Natural killer cell (primary cell): Measurements from ENCODE around the gene FBXO15. TPM values are rescaled to one million over a fixed set of nuclear protein-coding genes. Genes with fewer than 3 reads are reported as not detected.
A peak's percentile ranks its signal among the peaks of the same experiment; 100 is the strongest.

Experiments
- ATAC-seq, 3 donors: fragments of 150-1000 bp in 2 of 3; fragments of 200-7000 bp in 1 of 3; cut with Tn5 transposase; 1 replicate in 1 of 3; 2 replicates in 2 of 3; pipeline ENCODE4 v1.10.0; 2021; ENCODE audit warnings: mild to moderate bottlenecking in 2 of 3, moderate library complexity in 2 of 3
- DNase-seq, 2 donors: peaks; one replicate each; pipeline versions ENCODE4 v3.0.0 to v3.0.0-alpha.2; 2013 to 2021; ENCODE audit warnings: mixed read lengths in 1 of 2
- H3K27ac ChIP-seq: one replicate; pipeline ENCODE4 v1.5.1; 2013; ENCODE audit warnings: mild to moderate bottlenecking, low read length
- H3K27me3 ChIP-seq: one replicate; pipeline ENCODE4 v1.6.1; 2013; ENCODE audit warnings: low read length; ENCODE audit not compliant: control insufficient read depth, insufficient read depth
- H3K36me3 ChIP-seq: one replicate; pipeline ENCODE4 v1.6.1; 2013; ENCODE audit warnings: low read length; ENCODE audit not compliant: control insufficient read depth, insufficient read depth
- H3K4me1 ChIP-seq: one replicate; pipeline ENCODE4 v1.6.1; 2013; ENCODE audit warnings: low read length; ENCODE audit not compliant: control insufficient read depth, insufficient read depth
- H3K4me3 ChIP-seq: one replicate; pipeline ENCODE4 v1.5.1; 2013; ENCODE audit warnings: low read length
- H3K9me3 ChIP-seq: one replicate; pipeline ENCODE4 v1.6.1; 2013; ENCODE audit warnings: low read length; ENCODE audit not compliant: control insufficient read depth, insufficient read depth
- H3K27ac Mint-ChIP-seq, 2 donors: one replicate each; pipeline ENCODE4 v1.8.0; 2022; ENCODE audit warnings: mild to moderate bottlenecking in 2 of 2, mixed read lengths in 2 of 2, moderate library complexity in 1 of 2
- H3K27me3 Mint-ChIP-seq, 2 donors: one replicate each; pipeline ENCODE4 v1.8.0; 2022; ENCODE audit warnings: low read depth in 2 of 2, mixed read lengths in 2 of 2
- H3K36me3 Mint-ChIP-seq: one replicate; pipeline ENCODE4 v1.8.0; 2022; ENCODE audit warnings: mixed read lengths
- H3K4me1 Mint-ChIP-seq, 2 donors: one replicate each; pipeline ENCODE4 v1.8.0; 2022; ENCODE audit warnings: mixed read lengths in 2 of 2
- H3K4me3 Mint-ChIP-seq: one replicate; pipeline ENCODE4 v1.8.0; 2022; ENCODE audit warnings: mild to moderate bottlenecking, moderate library complexity, mixed read lengths
- H3K9me3 Mint-ChIP-seq, 2 donors: one replicate each; pipeline ENCODE4 v1.8.0; 2022; ENCODE audit warnings: mixed read lengths in 2 of 2
- WGBS: methylation state at CpG from one replicate; pipeline ENCODE4 v1.1.7; 2013; ENCODE audit warnings: missing lambda C conversion rate; ENCODE audit not compliant: insufficient coverage; 5-methylcytosine and 5-hydroxymethylcytosine counted together
- intact Hi-C: fragments of 100-400 bp; cut with micrococcal nuclease; formaldehyde crosslinking; loops from one replicate; pipeline ENCODE4 v1.14.2; 2022
- total RNA-seq, 4 donors: library from RNA; stranded (reverse); fragments of 120-200 nt in 1 of 4; gene quantifications; one replicate each; pipeline versions ENCODE4 v1.2.3 to v1.2.4, GENCODE V29; 2013 to 2022
- TF ChIP-seq, protein P1 (sequence below): fragments of 200-600 bp; IDR thresholded peaks from one replicate; pipeline ENCODE4 v1.8.0; 2022; ENCODE audit warnings: antibody characterized with exemption

FBXO15 gene
- total RNA-seq, 3 donors from 2014 or later (not counting 1 experiment from before 2014, with no cell fraction given), result 0.50 to 2.6 (median 0.87) TPM

DNA sequence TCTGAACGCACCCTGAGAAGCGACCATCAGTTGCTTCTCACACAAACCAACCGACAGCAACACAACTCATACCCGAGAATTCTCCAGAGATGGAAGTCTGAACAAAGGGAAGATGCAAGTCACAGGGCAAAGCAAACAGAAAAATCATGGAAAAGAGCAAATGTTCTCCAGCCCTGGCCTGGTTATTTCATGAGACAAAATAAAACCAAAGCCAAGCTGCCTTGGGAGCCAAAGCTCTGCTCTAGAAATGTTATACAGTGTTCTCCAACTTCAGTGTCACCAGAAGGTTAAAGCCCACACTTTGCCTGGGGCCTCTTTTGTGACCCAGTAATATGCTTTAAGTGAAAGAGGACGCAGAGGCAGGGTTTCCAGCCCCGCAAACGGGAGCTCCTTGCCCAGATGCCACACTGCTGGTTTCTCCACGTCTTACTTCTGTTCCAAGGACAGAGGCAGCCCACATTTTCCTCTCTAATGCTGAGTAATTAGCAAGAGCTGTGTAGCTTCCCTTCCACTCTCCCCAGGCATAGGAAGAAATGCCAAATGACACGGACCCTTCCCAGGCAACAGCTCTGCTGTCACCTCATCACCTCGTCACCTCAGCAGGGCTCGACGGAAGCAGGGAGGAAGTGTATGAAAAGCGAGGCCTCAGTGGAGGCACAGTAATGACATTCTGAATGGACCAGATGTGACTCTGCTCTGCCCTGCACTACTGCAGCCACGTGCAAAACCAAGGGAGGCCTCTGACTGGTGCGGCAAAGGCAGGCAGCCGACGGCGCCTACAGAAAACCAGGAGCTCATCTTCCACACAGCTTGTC lies 64.7 kb downstream of the FBXO15 start:
- TF ChIP-seq, protein P1, sequence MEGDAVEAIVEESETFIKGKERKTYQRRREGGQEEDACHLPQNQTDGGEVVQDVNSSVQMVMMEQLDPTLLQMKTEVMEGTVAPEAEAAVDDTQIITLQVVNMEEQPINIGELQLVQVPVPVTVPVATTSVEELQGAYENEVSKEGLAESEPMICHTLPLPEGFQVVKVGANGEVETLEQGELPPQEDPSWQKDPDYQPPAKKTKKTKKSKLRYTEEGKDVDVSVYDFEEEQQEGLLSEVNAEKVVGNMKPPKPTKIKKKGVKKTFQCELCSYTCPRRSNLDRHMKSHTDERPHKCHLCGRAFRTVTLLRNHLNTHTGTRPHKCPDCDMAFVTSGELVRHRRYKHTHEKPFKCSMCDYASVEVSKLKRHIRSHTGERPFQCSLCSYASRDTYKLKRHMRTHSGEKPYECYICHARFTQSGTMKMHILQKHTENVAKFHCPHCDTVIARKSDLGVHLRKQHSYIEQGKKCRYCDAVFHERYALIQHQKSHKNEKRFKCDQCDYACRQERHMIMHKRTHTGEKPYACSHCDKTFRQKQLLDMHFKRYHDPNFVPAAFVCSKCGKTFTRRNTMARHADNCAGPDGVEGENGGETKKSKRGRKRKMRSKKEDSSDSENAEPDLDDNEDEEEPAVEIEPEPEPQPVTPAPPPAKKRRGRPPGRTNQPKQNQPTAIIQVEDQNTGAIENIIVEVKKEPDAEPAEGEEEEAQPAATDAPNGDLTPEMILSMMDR, result no peak
- ATAC-seq (peak in 2 of 3 donors; percentile 29 to 43), DNase-seq (peak in 1 of 2 donors; percentile 57)
- H3K4me3 ChIP-seq, result no peak overlapping the region
- H3K9me3 ChIP-seq, result no peaks in the 10 kb centered on the region
- Mint-ChIP-seq H3K9me3 (no peaks in the 10 kb centered on the region), H3K27ac (peak overlapping the region; percentile 78 to 89), H3K36me3 (no peaks in the 10 kb centered on the region), H3K4me1 (peaks cover 8 to 15% of the 10 kb centered on the region in 2 donors), H3K4me3 (peak overlapping the region; percentile 57), H3K27me3 (peaks cover 0 to 6% of the 10 kb centered on the region in 2 donors)
- H3K36me3 ChIP-seq, result no peaks in the 10 kb centered on the region
- peak overlapping the region; percentile 70 for H3K27ac ChIP-seq
- intact Hi-C loops, result no loop called here
- H3K4me1 ChIP-seq, result peaks cover 12% of the 10 kb centered on the region
- 51% methylated on average over 18 of the region's 18 CpGs for WGBS
- H3K27me3 ChIP-seq, result no peaks in the 10 kb centered on the region

DNA sequence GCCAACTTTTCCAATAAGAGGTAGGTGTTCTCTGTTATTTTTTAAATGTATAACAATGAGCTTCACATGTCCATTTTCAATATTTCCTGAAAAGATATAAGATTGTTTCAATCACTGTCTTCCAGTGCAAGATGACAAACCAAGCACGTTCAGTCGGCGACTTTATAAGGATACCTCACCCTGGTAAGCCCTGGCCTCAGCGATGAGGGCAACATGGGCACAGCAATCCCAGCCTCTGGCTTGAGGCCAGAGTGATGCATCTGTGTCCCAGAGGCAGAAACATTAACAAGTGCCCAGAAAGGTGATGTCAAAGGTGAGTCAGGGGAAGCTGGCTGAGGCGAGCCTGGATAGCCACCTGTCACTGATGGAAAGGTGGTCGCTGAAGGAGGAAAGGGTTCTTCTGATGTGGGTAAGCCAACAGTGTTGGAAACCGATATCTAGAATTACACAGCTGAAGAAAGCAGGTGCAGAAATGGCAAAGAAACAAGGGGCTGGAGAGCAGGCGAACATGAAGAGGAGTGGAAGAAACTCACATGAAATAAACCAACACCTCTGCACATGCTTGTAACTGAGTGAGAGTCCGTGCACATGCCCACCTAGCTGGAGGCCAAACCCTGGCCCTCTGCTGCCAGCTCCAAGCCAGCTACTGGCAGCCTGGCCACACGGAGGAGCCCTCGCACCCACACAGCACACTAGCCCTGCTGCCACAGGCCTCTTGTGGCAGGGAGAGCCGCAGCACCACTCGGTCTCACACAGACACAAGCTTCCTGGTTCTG lies 65.5 kb downstream of the FBXO15 start:
- no peaks in the 10 kb centered on the region for H3K9me3 ChIP-seq
- peak overlapping the region; percentile 78 to 89 for H3K27ac Mint-ChIP-seq
- no peaks in the 10 kb centered on the region for H3K36me3 Mint-ChIP-seq
- H3K4me1 ChIP-seq, result peaks cover 12% of the 10 kb centered on the region
- 47% methylated on average over 13 of the region's 13 CpGs for WGBS
- DNase-seq (peak in 1 of 2 donors; percentile 82), ATAC-seq (peak; percentile 50 to 96 (median 92))
- intact Hi-C loops, result no loop called here
- peak overlapping the region; percentile 70 for H3K27ac ChIP-seq
- no peaks in the 10 kb centered on the region for H3K27me3 ChIP-seq
- H3K4me3 Mint-ChIP-seq, result peak overlapping the region; percentile 57
- no peaks in the 10 kb centered on the region for H3K9me3 Mint-ChIP-seq
- H3K27me3 Mint-ChIP-seq, result peaks cover 0 to 6% of the 10 kb centered on the region in 2 donors
- TF ChIP-seq, protein P1, result no peak
- H3K4me3 ChIP-seq, result no peak overlapping the region
- peaks cover 8 to 15% of the 10 kb centered on the region in 2 donors for H3K4me1 Mint-ChIP-seq
- no peaks in the 10 kb centered on the region for H3K36me3 ChIP-seq

DNA sequence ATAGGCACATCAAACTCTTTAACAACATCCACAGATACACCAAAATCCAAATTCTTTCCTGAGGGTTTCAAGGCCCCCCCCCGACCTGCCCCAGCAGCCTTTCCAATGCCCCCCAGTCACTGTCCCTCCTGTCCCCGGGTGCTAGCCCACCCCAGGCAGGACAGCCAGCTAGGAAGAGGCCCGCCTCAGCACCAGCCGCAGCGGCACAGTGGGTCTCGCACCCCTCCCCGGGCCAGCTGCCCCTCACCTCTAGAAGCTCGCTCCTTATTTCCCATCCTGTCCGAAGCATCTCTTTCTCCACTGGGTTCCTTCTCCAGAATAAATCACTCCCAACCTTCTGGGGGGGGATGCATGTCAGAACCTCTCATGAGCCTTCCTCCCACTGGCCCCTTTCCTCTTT lies 69.4 kb downstream of the FBXO15 start:
- ATAC-seq (no peak), DNase-seq (no peak)
- Histone ChIP-seq H3K4me1 (peaks cover 10% of the 10 kb centered on the region), H3K36me3 (no peaks in the 10 kb centered on the region), H3K4me3 (no peak overlapping the region), H3K27ac (no peak overlapping the region), H3K27me3 (no peaks in the 10 kb centered on the region), H3K9me3 (no peaks in the 10 kb centered on the region)
- H3K4me3 Mint-ChIP-seq, result no peak overlapping the region
- no peak overlapping the region for H3K27ac Mint-ChIP-seq
- H3K9me3 Mint-ChIP-seq, result no peaks in the 10 kb centered on the region
- intact Hi-C loops, result no loop called here
- H3K36me3 Mint-ChIP-seq, result no peaks in the 10 kb centered on the region
- TF ChIP-seq, protein P1, result no peak
- peaks cover 0 to 6% of the 10 kb centered on the region in 2 donors for H3K27me3 Mint-ChIP-seq
- WGBS, result 83% methylated on average over 9 of the region's 9 CpGs
- peaks cover 7 to 13% of the 10 kb centered on the region in 2 donors for H3K4me1 Mint-ChIP-seq
